Stimulated activated CD4-positive, alpha-beta T cell treated with anti-CD3 and anti-CD28 coated beads, Interleukin-12 subunit alpha, Interleukin-12 subunit beta, amount 100 ng/mL, for 48 hours (primary cell): ENCODE measurements around the gene MBD3L2B.
A peak's percentile ranks its signal among the peaks of the same experiment; 100 is the strongest.
"Not testable (repeated sequence)": the region's sequence is repeated elsewhere in the genome, so short reads cannot be mapped to it uniquely, and the experiment has no call there.

ENCODE experiments used
- DNase-seq, 3 donors: peaks; one replicate each; pipeline ENCODE4 v3.0.0-alpha.2; 2020; ENCODE audit warnings: low read depth in 2 of 3, low spot score in 1 of 3

Gene MBD3L2B

GRCh38 chr19:7021331-7021730, at the start of gene MBD3L2B:
Gene MBD3L2B (minus strand): TSS chr19:7021431. CDS start chr19:7021397, 34 bp downstream.
- not testable (repeated sequence) for DNase-seq

GRCh38 chr19:7069904-7070226, 48.6 kb upstream of the MBD3L2B start:
- DNase-seq, result no peak

GRCh38 chr19:7069042-7069903, 48.0 kb upstream of the MBD3L2B start, which contains the start of gene ZNF557:
Gene ZNF557 (plus strand): TSS chr19:7069703. CDS start chr19:7075075, 5,372 bp downstream.
- peak; percentile 98 to 99 (median 99) for DNase-seq

- DNase-seq, result no peak
Observed at GRCh38 chr19:7068599-7068998, 47.4 kb upstream of the MBD3L2B start.

- no peak for DNase-seq
Observed at GRCh38 chr19:7067716-7068115, 46.5 kb upstream of the MBD3L2B start.

- not testable (repeated sequence) for DNase-seq
Observed at GRCh38 chr19:7067122-7067521, 45.9 kb upstream of the MBD3L2B start.

- DNase-seq, result no peak
Observed at GRCh38 chr19:7063764-7064418, 42.7 kb upstream of the MBD3L2B start.

- DNase-seq, result no peak
Observed at GRCh38 chr19:7063339-7063738, 42.1 kb upstream of the MBD3L2B start.

- DNase-seq, result not testable (repeated sequence)
Observed at GRCh38 chr19:7059977-7060376, 38.7 kb upstream of the MBD3L2B start.

GRCh38 chr19:7058576-7058975, 37.3 kb upstream of the MBD3L2B start, which contains the start of gene MBD3L3:
Gene MBD3L3 (minus strand): TSS chr19:7058676. CDS start chr19:7058605, 71 bp downstream.
- not testable (repeated sequence) for DNase-seq

- DNase-seq, result not testable (repeated sequence)
Observed at GRCh38 chr19:7056371-7056770, 35.1 kb upstream of the MBD3L2B start.

- DNase-seq, result not testable (repeated sequence)
Observed at GRCh38 chr19:7055679-7056078, 34.4 kb upstream of the MBD3L2B start.

- DNase-seq, result not testable (repeated sequence)
Observed at GRCh38 chr19:7054635-7055368, 33.6 kb upstream of the MBD3L2B start.

GRCh38 chr19:7052896-7053295, 31.7 kb upstream of the MBD3L2B start:
- not testable (repeated sequence) for DNase-seq

GRCh38 chr19:7051421-7051820, 30.2 kb upstream of the MBD3L2B start:
- not testable (repeated sequence) for DNase-seq

GRCh38 chr19:7049021-7049420, 27.8 kb upstream of the MBD3L2B start, which contains the start of gene MBD3L2:
Gene MBD3L2 (plus strand): TSS chr19:7049321. CDS start chr19:7049374, 53 bp downstream.
- DNase-seq, result not testable (repeated sequence)

- DNase-seq, result not testable (repeated sequence)
Observed at GRCh38 chr19:7041563-7041962, 20.3 kb upstream of the MBD3L2B start.

- not testable (repeated sequence) for DNase-seq
Observed at GRCh38 chr19:7040079-7040478, 18.8 kb upstream of the MBD3L2B start, which contains the start of gene MBD3L4. Gene MBD3L4 (minus strand): TSS chr19:7040179. CDS start chr19:7040144, 35 bp downstream.

- not testable (repeated sequence) for DNase-seq
Observed at GRCh38 chr19:7030278-7030677, 9.0 kb upstream of the MBD3L2B start, which contains the start of gene MBD3L5. Gene MBD3L5 (plus strand): TSS chr19:7030578. CDS start chr19:7030612, 34 bp downstream.

GRCh38 chr19:7028790-7029189, 7.6 kb upstream of the MBD3L2B start:
- DNase-seq, result not testable (repeated sequence)

- DNase-seq, result no peak
Observed at GRCh38 chr19:7018828-7019227, 2.4 kb downstream of the MBD3L2B start.
